ENCODE measurements around the gene PTPRB. TPM values are rescaled to one million over a fixed set of nuclear protein-coding genes. Genes with fewer than 3 reads are reported as not detected.

PTPRB gene
- total RNA-seq, 1 experiment from 2014 or later = 0.33 TPM

GRCh38 chr12:70635755-70636154, 1.5 kb downstream of the PTPRB start:
- Histone ChIP-seq H3K9me3 (ENCODE audit: control insufficient read depth, insufficient read depth, low read depth, low read length) (no peaks in the 10 kb centered on the region), H3K27me3 (ENCODE audit: control insufficient read depth, insufficient read depth, low read length) (peaks cover 3% of the 10 kb centered on the region; the same call in 1 of the 2 replicates), H3K4me3 (ENCODE audit: low read depth in 2 of 2, low read length in 2 of 2) (no peak overlapping the region), H3K36me3 (ENCODE audit: control insufficient read depth, insufficient read depth, low read length) (no peaks in the 10 kb centered on the region), H3K4me1 (ENCODE audit: control insufficient read depth, insufficient read depth, low read length) (no peaks in the 10 kb centered on the region), H3K27ac (ENCODE audit: low read length) (no peak overlapping the region)
- TF ChIP-seq CTCF (IDR thresholded peaks at IDR 0.05) (no peak), REST (IDR thresholded peaks at IDR 0.05; ENCODE audit: insufficient read depth in 1 of 2, low read depth in 2 of 2, low read length in 1 of 2) (no peak), SIN3A (IDR thresholded peaks at IDR 0.05; ENCODE audit: borderline replicate concordance, insufficient read depth, low read depth, low read length) (no peak)
- DNase-seq (ENCODE audit: low read depth, low spot score) = no peak
- intact Hi-C loops (cut with micrococcal nuclease; ENCODE audit: unreplicated experiment) (no loop called here), in situ Hi-C loops (cut with HindIII; ENCODE audit: low pct_unique_long_range_greater_than_20kb, low sequenced_read_pairs) (no loop called here)
- ChIA-PET POLR2A (interaction anchor here (0.7 kb wide), 1 partner anchor 97 kb away, joined by 3 read pairs; no protein-coding TSS in a partner anchor), CTCF (no interaction called here)
- no TSS peak for BruUV-seq (replicated peaks)
- no peak for ATAC-seq

- Histone ChIP-seq H3K4me1 (ENCODE audit: control insufficient read depth, insufficient read depth, low read length) (no peaks in the 10 kb centered on the region), H3K4me3 (ENCODE audit: low read depth in 2 of 2, low read length in 2 of 2) (no peak overlapping the region), H3K36me3 (ENCODE audit: control insufficient read depth, insufficient read depth, low read length) (no peaks in the 10 kb centered on the region), H3K27me3 (ENCODE audit: control insufficient read depth, insufficient read depth, low read length) (no peaks in the 10 kb centered on the region; the same call in 1 of the 2 replicates), H3K9me3 (ENCODE audit: control insufficient read depth, insufficient read depth, low read depth, low read length) (no peaks in the 10 kb centered on the region), H3K27ac (ENCODE audit: low read length) (no peak overlapping the region)
- TF ChIP-seq POLR2AphosphoS5 (IDR thresholded peaks at IDR 0.05; ENCODE audit: low read depth, low read length) = no peak
- no peak for TF ChIP-seq CTCF (IDR thresholded peaks at IDR 0.05)
- TF ChIP-seq TCF7L2 (IDR thresholded peaks at IDR 0.05; ENCODE audit: low read depth, low read length) = no peak
- TF ChIP-seq SIN3A (IDR thresholded peaks at IDR 0.05; ENCODE audit: borderline replicate concordance, insufficient read depth, low read depth, low read length) = no peak
- no peak for TF ChIP-seq REST (IDR thresholded peaks at IDR 0.05; ENCODE audit: insufficient read depth in 1 of 2, low read depth in 2 of 2, low read length in 1 of 2)
- CTCF ChIA-PET = no interaction called here
- POLR2A ChIA-PET = no interaction called here
- in situ Hi-C loops (cut with HindIII; ENCODE audit: low pct_unique_long_range_greater_than_20kb, low sequenced_read_pairs) = no loop called here
- intact Hi-C loops (cut with micrococcal nuclease; ENCODE audit: unreplicated experiment) = no loop called here
- BruUV-seq (replicated peaks) = no TSS peak
- ATAC-seq (no peak), DNase-seq (ENCODE audit: low read depth, low spot score) (no peak)
Measured at GRCh38 chr12:70628701-70629480, 8.3 kb downstream of the PTPRB start.

Measured in Panc1 (cell line).